Measurements from ENCODE around the gene PREX1.

Gene PREX1

DNA sequence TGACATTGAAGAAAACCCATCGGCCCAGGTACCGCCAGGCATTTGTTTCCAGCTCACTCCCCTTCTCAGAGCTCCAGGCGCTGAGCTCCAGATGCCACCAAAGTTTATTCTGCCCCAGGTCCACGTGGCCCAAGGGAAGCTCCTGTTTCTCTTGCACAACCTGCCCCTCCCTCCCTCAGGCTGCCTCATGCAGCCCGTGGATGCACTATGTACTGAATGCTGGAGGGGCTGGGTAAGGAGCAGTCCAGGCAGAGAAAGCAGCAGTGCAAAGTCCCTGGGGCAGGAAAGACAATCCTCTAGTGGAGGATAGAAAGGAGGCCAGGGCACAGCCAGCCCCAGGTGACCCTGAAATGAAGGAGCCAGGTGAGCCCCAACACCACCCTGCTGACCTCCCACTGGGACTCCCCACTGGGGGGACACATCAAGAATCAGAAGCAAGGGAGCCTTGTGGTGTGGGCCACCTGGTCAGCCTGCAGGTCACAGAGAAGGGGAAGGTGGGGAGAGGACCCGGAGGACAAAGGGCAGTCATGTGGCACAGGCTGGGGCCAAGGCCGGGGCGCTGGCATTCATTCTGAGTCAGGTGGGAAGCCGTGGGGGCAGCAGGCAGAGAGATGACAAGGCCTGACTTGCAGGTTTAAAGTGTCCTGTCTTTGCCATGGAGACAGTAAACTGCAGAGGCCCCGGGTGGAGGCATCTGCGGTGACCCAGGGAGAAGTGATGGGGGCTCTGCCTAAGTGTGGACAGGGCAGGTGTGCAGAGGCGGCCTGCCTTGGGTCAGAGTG lies 230.1 kb downstream of the PREX1 start:
- no peak for FAIRE-seq

DNA sequence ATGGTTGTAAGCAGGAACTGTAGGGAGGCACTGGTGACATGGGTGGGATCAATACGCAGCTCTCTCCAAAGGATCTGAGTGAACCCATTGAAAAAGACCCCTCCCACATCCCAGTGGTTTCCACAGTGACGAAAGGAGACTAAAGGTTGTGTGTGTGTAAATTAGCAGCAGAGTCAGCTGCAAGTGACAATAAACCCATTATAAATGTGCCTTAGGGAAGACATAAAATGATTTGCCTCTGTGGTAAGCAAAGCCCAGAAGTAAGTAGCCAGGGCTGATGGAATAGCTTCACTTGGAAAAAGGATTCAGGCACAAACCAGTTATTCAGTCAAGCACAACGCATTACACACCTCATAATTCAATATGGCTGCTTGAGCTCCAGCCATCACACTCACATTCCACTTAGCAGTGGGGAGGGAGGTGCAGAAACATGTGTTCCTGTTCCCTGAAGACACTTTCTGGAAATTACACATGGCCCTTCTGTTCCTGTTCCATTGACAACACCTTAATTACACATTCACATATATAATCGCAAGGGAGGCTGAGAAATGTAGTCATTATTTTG lies 231.4 kb downstream of the PREX1 start:
- FAIRE-seq, result no peak

DNA sequence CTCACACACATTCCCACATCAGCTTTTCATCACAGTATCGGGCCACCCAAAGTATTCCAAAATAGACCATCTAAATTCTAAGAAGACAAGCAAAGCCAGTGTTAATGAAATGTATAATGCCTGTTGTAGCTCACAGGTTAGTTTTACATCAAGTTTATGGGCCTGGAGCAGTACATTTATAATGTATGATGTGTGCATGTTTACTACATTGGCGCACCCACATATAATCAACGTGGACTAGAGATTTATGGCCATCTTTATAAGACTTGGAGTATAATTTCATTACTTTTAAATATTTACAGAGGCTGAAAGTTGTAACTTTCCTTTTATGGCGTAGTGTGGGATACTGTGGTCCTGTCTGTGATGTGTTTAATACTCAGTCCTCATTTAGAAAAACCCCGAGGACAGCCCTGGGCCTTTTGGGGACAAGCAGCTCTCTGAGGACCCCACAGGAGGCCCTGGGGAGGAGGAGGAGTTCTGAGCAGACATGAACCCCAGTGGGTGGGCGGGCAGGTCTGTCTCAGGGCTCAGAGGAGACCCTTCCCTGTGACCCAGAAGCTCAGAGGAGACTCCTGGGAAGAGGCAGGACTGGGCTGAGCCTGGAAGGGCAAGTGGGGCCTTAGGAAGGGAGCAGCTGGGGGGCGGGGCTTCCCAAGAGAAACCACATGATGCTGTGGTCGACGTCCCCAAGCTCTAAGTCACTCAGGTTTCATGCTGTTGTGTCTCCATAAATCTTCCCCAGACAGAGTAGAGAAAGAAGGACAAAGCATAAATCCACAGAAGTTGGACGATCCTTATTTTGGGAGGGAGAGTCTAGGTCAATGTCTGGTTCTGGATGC lies 232.1 kb downstream of the PREX1 start:
- no peak for FAIRE-seq

DNA sequence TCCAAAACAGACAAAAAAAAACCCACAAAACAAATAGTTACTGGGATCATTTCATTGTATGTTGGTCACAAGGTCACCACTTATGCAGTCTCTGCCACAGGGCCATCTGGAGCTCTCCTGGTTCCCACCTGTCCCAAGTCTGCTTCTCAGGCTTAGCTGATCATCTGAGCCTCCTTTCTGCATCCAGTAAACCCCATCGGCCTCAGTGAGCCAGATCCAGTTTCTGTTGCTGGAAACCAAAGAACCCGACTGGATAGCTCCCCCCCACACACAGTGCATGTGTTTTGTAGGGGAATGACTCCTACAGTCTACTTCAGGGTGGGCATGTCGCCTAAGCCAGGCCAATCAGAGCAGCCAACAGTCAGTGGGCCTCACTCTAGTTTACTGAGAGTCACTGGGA lies 233.3 kb downstream of the PREX1 start:
- FAIRE-seq, result no peak

DNA sequence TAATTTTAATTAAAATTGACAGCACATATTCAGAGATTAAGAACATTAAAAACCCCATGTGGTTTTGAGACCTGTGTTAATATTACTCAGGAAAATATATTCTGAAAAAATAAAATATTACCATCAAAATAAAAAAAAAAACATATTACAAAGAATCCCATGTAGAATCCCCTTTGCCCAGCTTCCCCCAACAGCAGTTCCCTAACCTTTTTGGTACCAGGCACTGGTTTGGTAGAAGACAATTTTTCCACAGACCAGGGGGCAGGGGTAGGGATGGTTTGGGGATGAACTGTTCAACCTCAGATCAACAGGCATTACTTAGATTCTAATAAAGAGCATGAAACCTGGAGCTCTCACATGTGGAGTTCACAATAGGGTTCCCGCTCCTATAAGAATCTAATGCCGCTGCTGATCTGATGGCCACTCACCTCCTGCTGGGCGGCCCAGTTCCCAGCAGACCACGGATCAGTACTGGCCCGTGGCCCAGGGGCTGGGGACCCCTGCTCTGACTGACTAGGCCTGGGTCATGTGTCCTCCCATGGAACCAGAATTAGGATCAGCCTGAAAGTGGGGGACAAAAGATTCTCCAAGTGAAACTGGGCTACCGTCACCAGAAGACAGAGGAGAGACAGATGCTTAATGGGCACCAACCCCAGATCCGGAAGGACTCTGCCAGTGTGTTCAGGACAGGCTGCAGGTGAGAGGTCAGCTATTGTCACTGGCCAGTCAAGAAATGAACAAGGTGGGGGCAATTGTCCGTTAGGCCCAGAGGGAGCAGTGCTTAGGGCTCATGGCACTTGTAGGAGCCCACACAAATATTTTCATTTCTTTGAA lies 235.5 kb downstream of the PREX1 start:
- no peak for FAIRE-seq

DNA sequence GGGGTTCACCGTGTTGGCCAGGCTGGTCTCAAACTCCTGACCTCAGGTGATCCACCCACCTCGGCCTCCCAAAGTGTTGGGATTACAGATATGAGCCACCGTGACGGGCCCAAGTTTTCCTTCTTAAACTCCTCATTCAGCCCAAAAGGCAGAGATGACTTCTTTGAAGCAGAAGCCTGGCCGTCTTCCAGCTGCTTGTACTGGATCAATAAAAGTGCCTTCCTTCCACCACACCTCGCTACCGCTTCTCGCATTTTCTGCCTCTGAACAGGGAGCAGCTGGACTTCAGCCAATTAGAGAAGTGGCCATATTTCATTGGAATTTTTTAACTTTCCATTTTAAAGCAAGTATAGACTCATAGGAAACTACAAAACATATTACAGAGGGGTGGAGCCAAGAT lies 241.1 kb downstream of the PREX1 start:
- FAIRE-seq, result no peak

DNA sequence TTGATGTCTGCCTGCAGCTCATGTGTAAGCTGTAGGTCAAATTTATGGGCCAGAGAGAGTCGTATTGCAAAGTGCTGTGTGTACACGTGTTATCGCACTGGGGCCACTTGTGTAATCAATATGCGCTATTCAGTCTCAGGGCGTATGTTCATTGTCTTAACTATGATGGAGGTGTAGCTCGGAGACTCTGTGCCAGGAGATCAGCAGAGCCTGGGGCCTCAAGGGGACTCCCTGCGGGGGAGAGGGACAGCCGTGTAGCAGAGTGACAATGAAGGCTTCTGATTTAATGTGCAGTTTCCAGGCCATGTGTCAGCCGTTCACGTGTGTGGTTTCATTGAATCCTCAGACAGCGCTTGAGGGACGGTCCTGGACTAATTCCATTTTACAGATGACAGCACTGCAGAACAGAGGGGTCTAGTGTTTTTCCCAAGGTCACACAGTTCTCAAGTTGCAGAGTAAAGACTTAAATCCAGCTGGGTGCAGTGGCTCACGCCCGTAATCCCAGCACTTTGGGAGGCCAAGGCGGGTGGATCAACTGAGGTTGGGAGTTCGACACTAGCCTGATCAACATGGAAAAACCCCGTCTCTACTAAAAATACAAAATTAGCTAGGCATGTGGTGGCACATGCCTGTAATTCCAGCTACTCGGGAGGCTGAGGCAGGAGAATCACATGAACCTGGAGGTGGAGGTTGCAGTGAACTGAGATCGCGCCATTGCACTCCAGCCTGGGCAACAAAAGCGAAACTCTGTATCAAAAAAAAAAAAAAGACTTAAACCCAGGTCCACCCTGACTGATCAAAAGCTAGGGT lies 242.5 kb downstream of the PREX1 start:
- FAIRE-seq, result no peak

DNA sequence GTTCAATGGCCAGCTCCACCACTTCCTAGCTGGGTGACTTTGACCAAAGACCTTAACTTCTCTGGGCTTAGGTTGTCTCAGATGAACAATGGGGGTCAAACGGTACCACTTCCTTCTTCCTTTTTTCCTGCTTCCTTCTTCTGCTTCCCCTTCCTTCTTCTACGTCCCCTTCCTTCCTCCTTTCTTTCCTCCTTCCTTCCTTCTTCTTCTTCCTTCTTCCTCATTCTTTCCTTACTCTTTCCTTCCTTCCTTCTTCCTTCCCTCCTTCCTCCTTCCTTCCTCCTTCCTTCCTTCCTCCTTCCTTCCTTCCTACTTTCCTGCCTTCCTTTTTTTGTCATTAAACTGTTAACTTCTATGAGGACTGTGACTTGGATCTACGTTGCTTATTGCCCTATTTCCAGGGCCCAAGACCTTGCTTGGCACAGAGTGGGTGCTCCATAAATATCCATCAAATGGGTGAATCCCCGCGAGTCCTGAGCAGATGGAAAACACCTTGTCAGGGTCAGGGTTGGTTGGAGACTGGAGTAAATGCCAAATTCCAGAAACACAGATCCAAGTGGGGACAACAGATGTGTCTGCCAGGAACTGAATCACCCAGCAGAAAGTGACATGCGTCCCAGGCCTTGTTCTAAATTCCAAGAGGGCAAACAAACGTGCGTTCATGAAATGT lies 243.3 kb downstream of the PREX1 start:
- FAIRE-seq, result no peak

DNA sequence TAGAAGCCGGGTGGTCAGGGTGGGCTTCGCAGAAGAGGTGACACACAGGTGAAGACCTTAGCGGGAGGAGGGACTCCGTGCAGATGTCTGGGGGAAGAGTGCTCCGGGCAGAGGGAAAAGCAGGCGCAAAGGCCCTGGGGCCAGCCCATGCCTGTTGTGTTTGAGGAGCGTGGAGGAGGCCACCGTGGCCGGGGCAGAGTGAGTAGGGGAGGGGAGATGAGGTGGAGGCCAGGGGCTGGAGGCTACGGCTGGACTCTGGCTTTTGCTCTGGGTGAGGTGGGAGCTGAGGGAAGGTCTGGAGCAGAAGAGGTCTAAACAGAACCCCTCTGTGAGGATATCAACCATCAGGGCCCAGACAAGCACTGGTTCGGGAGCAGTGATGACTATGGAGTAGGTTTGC lies 244.0 kb downstream of the PREX1 start:
- no peak for FAIRE-seq

DNA sequence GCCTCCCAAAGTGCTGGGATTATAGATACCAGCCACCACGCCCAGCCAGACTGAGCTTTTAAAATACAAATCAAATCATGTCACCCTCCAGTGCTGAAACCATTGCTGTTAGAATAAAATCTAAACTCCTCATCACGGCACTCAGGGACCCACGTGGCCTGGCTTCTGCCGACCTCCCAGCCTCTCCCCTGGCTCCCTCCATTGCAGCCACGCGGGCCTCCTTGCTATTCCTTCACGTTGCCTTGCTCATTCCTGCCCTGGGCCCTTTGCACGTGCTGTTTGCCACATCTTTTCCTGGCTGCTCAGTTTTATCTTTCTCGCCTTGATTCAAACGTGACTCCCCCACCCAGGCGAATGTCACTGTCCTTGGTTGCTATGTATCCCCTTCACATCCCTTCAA lies 244.6 kb downstream of the PREX1 start:
- FAIRE-seq, result no peak

DNA sequence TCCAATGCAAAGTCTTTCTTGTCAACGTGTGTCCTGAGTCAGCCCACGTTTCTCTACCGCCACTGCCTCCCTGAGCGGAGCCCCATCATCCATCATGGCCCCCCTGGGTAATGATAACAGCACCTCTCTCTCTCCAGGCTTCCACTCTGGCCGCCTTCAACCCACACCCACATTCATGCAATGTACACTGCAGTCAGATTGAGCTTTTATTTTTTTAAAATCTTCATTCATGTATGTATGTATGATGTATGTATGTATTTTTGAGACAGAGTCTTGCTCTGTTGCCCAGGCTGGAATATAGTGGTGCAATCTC lies 245.2 kb downstream of the PREX1 start:
- no peak for FAIRE-seq

DNA sequence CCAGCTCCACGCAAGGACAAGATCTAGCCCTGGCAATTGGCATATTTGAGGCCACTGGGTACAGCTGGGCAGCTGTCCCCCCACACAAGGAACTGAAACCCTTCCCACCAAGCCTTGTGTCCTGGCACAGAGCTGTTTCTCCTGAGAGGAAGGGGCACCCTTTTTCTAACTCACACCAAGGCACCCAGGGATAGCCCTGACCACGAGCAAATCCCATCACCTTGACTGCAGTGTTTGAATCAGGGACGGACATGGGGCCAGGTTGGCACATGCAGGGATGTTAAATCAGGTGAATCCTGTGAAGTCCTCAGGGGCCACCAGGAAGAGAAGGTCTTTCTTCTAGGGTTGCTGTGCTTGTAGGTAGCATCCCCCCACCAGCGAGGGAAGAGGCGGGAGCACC lies 246.6 kb downstream of the PREX1 start:
- FAIRE-seq, result no peak

DNA sequence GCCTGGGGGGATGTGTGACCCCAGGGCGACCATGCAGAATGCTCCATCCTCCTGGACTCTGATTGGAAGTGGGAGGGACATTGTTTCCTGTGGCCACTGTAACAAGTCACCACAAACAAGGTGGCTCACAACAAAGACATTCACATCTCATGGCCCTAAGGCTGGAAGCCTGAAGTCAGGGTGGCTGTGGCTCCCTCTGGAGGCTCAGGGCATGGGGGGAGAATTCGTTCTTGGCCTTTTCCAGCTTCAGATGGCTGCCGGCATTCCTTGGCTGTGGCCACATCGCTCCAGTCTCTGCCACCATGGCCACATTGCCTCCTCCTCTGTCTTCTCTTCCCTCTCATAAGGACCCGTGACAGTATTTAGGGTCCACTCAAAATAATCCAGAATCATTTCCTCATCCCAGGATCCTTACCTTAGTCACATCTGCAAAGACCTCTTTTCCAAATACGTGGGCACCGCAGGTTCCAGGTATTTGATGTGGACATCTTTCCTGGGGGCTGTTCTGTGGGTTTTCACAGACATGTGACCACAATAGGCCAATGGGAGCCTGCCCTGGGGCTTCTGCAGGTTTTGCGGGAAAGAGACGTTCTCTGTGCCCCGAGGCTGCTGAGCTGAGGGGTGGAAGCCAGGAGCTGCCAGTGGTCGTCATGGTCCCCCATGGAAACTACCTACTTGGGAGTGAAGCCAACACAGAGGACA lies 249.3 kb downstream of the PREX1 start:
- no peak for FAIRE-seq

DNA sequence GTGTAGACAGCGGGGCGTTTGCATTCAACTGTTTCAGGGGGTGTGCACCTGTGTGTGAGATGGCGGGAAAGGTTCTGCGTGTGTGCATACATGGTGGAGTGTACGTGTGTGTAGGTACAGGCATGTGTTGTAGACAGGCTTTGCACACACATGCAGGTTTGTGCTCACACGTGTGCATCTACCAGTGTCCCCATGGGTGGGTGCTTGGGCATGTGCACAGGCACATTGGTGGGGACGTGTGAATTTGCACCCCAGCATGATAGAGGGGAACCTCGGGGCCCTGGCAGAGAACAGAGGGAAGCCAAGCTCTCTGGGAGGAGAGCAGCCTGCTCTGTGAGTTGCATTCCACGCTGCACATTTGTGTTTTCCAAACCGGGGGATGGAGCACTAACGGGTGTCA lies 250.2 kb downstream of the PREX1 start:
- FAIRE-seq, result no peak

DNA sequence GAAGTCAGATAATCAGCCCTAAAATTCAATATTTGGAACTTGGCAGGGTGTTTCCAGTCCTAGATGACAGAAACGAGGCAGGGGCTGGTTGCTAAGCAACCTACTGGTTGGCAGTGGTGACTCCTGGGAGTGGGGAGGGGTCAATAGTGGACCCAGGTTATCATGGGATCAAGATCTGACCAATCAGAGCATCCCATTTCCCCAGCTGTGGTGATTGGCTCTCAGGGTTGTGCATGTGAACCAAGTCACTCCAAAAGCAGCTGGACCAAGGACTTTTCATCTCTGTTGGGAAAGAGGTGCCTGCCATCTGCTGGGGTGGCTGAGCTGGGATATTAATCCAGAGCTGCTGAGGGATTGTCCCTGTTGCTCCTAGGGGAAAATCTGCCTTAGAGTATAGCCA lies 253.4 kb downstream of the PREX1 start:
- FAIRE-seq, result no peak

All from TTC549 (cell line).